HCT116 (cell line): ENCODE data around the gene GNB2.
A peak's percentile ranks its signal among the peaks of the same experiment; 100 is the strongest.

Experiments
- ATF3 ChIP-seq: IDR thresholded peaks from 2 replicates; pipeline ENCODE4 v1.6.1; 2012
- CEBPB ChIP-seq: IDR thresholded peaks from 2 replicates; pipeline ENCODE4 v1.6.1; 2012; ENCODE audit warnings: low read depth
- CTCF ChIP-seq, 3 experiments: fragments of 200-600 bp in 1 of 3; sonication (generic) in 1 of 3; IDR thresholded peaks in 2 of 3; conservative IDR thresholded peaks in 1 of 3; 2 replicates each; pipeline ENCODE4 v1.5.1; 2012 to 2017; ENCODE audit warnings: low read depth in 2 of 3, low read length in 2 of 3, antibody characterized with exemption in 1 of 3, borderline replicate concordance in 1 of 3, control low read depth in 1 of 3, mild to moderate bottlenecking in 1 of 3, mixed read lengths in 1 of 3, mixed run types in 1 of 3, moderate library complexity in 1 of 3; ENCODE audit not compliant: insufficient read depth in 1 of 3
- ELF1 ChIP-seq: IDR thresholded peaks from 2 replicates; pipeline ENCODE4 v1.6.1; 2012; ENCODE audit warnings: low read depth, borderline replicate concordance
- EZH2 ChIP-seq: fragments of 200-600 bp; sonication (generic); IDR thresholded peaks from 2 replicates; pipeline ENCODE4 v1.6.1; 2017; ENCODE audit warnings: antibody characterized with exemption, mixed run types
- MAX ChIP-seq: IDR thresholded peaks from 2 replicates; pipeline ENCODE4 v1.6.1; 2012
- POLR2A ChIP-seq: IDR thresholded peaks from 2 replicates; pipeline ENCODE4 v1.7.0; 2011; ENCODE audit warnings: borderline replicate concordance; ENCODE audit not compliant: insufficient read depth, insufficient read length; ENCODE audit errors: extremely low read depth
- POLR2AphosphoS5 ChIP-seq: IDR thresholded peaks from 2 replicates; pipeline ENCODE4 v1.6.1; 2011; ENCODE audit warnings: mild to moderate bottlenecking, low read depth, low read length, moderate library complexity
- REST ChIP-seq: IDR thresholded peaks from 2 replicates; pipeline ENCODE4 v1.6.1; 2012; ENCODE audit warnings: low read depth
- SIN3A ChIP-seq: IDR thresholded peaks from 2 replicates; pipeline ENCODE4 v1.6.1; 2012; ENCODE audit warnings: low read depth
- ZBTB33 ChIP-seq: IDR thresholded peaks from 2 replicates; pipeline ENCODE4 v1.6.1; 2011; ENCODE audit warnings: mild to moderate bottlenecking, low read length, moderate library complexity; ENCODE audit not compliant: insufficient replicate concordance; ENCODE audit errors: extremely low read depth
- ZNF274 ChIP-seq: fragments of 200-500 bp; sonication (Bioruptor generic); IDR thresholded peaks from 2 replicates; pipeline ENCODE4 v1.6.1; 2014; ENCODE audit warnings: mild to moderate bottlenecking, low read depth, low read length, inconsistent platforms

- TF ChIP-seq POLR2AphosphoS5: peak; percentile 37; the same call in 1 of the 2 replicates
- no peak for TF ChIP-seq REST
- TF ChIP-seq EZH2: no peak
- TF ChIP-seq CTCF (IDR thresholded peaks at IDR 0.05 in 2 of 3, conservative IDR thresholded peaks at IDR 0.05 in 1 of 3; ENCODE audit: borderline replicate concordance in 1 of 3, insufficient read depth in 1 of 3, low read depth in 2 of 3, low read length in 2 of 3): no peak
- TF ChIP-seq SIN3A: no peak
- TF ChIP-seq ATF3: no peak
- TF ChIP-seq POLR2A: no peak
- no peak for TF ChIP-seq ZBTB33
- no peak for TF ChIP-seq MAX
- no peak for TF ChIP-seq ELF1
- TF ChIP-seq ZNF274: no peak
- TF ChIP-seq CEBPB: no peak
Observed at GRCh38 chr7:100680576-100681271, 7.2 kb downstream of the GNB2 start.
